HCT116 (cell line): ENCODE results near the gene CDH23. TPM values are rescaled to one million over a fixed set of nuclear protein-coding genes. Genes with fewer than 3 reads are reported as not detected.

ENCODE experiments used
- ATAC-seq: fragments of 200-7000 bp; cut with Tn5 transposase; 2 replicates; pipeline ENCODE4 v1.9.1; 2020; ENCODE audit warnings: mild to moderate bottlenecking, moderate library complexity
- BruUV-seq: library from RNA; stranded (reverse); fragments of 400-500 nt; replicated peaks from 2 replicates; lab custom pipeline; 2021; lab: Mats Ljungman, UMichigan
- CTCF ChIA-PET: fragments of 300-600 bp; sonication (Branson Sonifier 250); formaldehyde crosslinking; loops from one replicate; lab custom pipeline; 2021; ENCODE audit warnings: antibody characterized with exemption; lab: Charles Lee
- POLR2A ChIA-PET: fragments of 300-600, 350-600 bp; sonication (Branson Sonifier 250); formaldehyde crosslinking; loops from one replicate; lab custom pipeline; 2021; ENCODE audit warnings: antibody characterized with exemption; lab: Charles Lee
- RAD21 ChIA-PET, 2 experiments: fragments of 300-600 bp; sonication (Branson Sonifier 250); formaldehyde crosslinking; loops; one replicate each; lab custom pipeline; 2023; ENCODE audit warnings: low total read pairs in 2 of 2; ENCODE audit not compliant: uncharacterized antibody in 2 of 2, unreplicated experiment in 2 of 2, low non-redundant PET in 1 of 2; lab: Charles Lee
- DNase-seq: peaks from one replicate; pipeline ENCODE4 v3.0.0-alpha.2; 2010; ENCODE audit warnings: low read depth, low spot score
- H2AFZ ChIP-seq: fragments of 200-600 bp; shearing (Covaris generic), sonication (generic); 2 replicates; pipeline ENCODE4 v1.6.1; 2017; ENCODE audit warnings: low read depth, mixed run types, mixed read lengths, antibody characterized with exemption, low read length; ENCODE audit not compliant: poor library complexity, severe bottlenecking
- H3K27ac ChIP-seq: 2 replicates; pipeline ENCODE4 v1.5.1; 2012; ENCODE audit warnings: low read depth, low read length
- H3K27me3 ChIP-seq: fragments of 200-600 bp; sonication (generic); 2 replicates; pipeline ENCODE4 v1.6.1; 2016; ENCODE audit warnings: mixed run types, low read length, mixed read lengths; ENCODE audit not compliant: insufficient read depth
- H3K36me3 ChIP-seq, 2 experiments: fragments of 200-500 bp in 1 of 2; fragments of 200-600 bp in 1 of 2; sonication (Bioruptor generic) in 1 of 2; sonication (generic) in 1 of 2; 2 replicates each; pipeline versions ENCODE4 v1.5.1 to v1.6.1; 2014 to 2016; ENCODE audit warnings: low read length in 2 of 2, inconsistent platforms in 1 of 2, mixed read lengths in 1 of 2, mixed run types in 1 of 2; ENCODE audit not compliant: insufficient read depth in 2 of 2, control insufficient read depth in 1 of 2
- H3K4me1 ChIP-seq, 2 experiments: fragments of 200-600 bp in 1 of 2; sonication (generic) in 1 of 2; 2 replicates each; pipeline versions ENCODE4 v1.5.1 to v1.6.1; 2012 to 2017; ENCODE audit warnings: low read length in 2 of 2, inconsistent platforms in 1 of 2, mild to moderate bottlenecking in 1 of 2, mixed read lengths in 1 of 2, mixed run types in 1 of 2, moderate library complexity in 1 of 2; ENCODE audit not compliant: insufficient read depth in 2 of 2, control insufficient read depth in 1 of 2
- H3K4me2 ChIP-seq: fragments of 200-600 bp; sonication (generic); 2 replicates; pipeline ENCODE4 v1.6.1; 2017; ENCODE audit warnings: mixed run types, low read length, mixed read lengths
- H3K4me3 ChIP-seq, 2 experiments: fragments of 200-600 bp in 1 of 2; sonication (generic) in 1 of 2; replicated peaks in 1 of 2; 2 replicates each; pipeline ENCODE4 v1.5.1; 2011 to 2016; ENCODE audit warnings: low read length in 2 of 2, control low read depth in 1 of 2, low read depth in 1 of 2, mild to moderate bottlenecking in 1 of 2, mixed read lengths in 1 of 2, mixed run types in 1 of 2
- H3K79me2 ChIP-seq: fragments of 200-600 bp; sonication (generic); 2 replicates; pipeline ENCODE4 v1.6.1; 2017; ENCODE audit warnings: mild to moderate bottlenecking, mixed run types, low read length, moderate library complexity, mixed read lengths; ENCODE audit not compliant: insufficient read depth
- H3K9ac ChIP-seq: fragments of 200-600 bp; sonication (generic); 2 replicates; pipeline ENCODE4 v1.6.1; 2016; ENCODE audit warnings: low read length, mixed read lengths
- H3K9me2 ChIP-seq: fragments of 200-600 bp; sonication (generic), shearing (Covaris generic); 2 replicates; pipeline ENCODE4 v1.6.1; 2017; ENCODE audit warnings: mixed run types, mild to moderate bottlenecking, moderate library complexity; ENCODE audit not compliant: insufficient read depth
- H3K9me3 ChIP-seq, 2 experiments: fragments of 200-500 bp in 1 of 2; fragments of 200-600 bp in 1 of 2; sonication (Bioruptor generic) in 1 of 2; sonication (generic) in 1 of 2; 2 replicates each; pipeline ENCODE4 v1.6.1; 2014 to 2017; ENCODE audit warnings: low read length in 2 of 2, mixed read lengths in 2 of 2, inconsistent platforms in 1 of 2, low read depth in 1 of 2, mild to moderate bottlenecking in 1 of 2, mixed run types in 1 of 2, moderate library complexity in 1 of 2; ENCODE audit not compliant: control insufficient read depth in 1 of 2, insufficient read depth in 1 of 2
- H4K20me1 ChIP-seq: fragments of 200-600 bp; sonication (generic), shearing (Covaris generic); 2 replicates; pipeline ENCODE4 v1.6.1; 2017; ENCODE audit warnings: mixed run types, mild to moderate bottlenecking, moderate library complexity; ENCODE audit not compliant: insufficient read depth
- ATF3 ChIP-seq: IDR thresholded peaks from 2 replicates; pipeline ENCODE4 v1.6.1; 2012
- CEBPB ChIP-seq: IDR thresholded peaks from 2 replicates; pipeline ENCODE4 v1.6.1; 2012; ENCODE audit warnings: low read depth
- EGR1 ChIP-seq: IDR thresholded peaks from 2 replicates; pipeline ENCODE4 v1.6.1; 2012; ENCODE audit warnings: low read depth
- POLR2AphosphoS5 ChIP-seq: IDR thresholded peaks from 2 replicates; pipeline ENCODE4 v1.6.1; 2011; ENCODE audit warnings: mild to moderate bottlenecking, low read depth, low read length, moderate library complexity
- REST ChIP-seq: IDR thresholded peaks from 2 replicates; pipeline ENCODE4 v1.6.1; 2012; ENCODE audit warnings: low read depth
- SIN3A ChIP-seq: IDR thresholded peaks from 2 replicates; pipeline ENCODE4 v1.6.1; 2012; ENCODE audit warnings: low read depth
- SP1 ChIP-seq: IDR thresholded peaks from 2 replicates; pipeline ENCODE4 v1.6.1; 2012; ENCODE audit warnings: low read depth
- SRF ChIP-seq: IDR thresholded peaks from 2 replicates; pipeline ENCODE4 v1.6.1; 2012; ENCODE audit warnings: low read depth
- ZNF274 ChIP-seq: fragments of 200-500 bp; sonication (Bioruptor generic); IDR thresholded peaks from 2 replicates; pipeline ENCODE4 v1.6.1; 2014; ENCODE audit warnings: mild to moderate bottlenecking, low read depth, low read length, inconsistent platforms
- intact Hi-C: fragments of 100-400 bp; cut with micrococcal nuclease; formaldehyde crosslinking; loops from 2 replicates; pipeline ENCODE4 v1.10.0; 2022
- total RNA-seq: library from RNA; stranded (reverse); gene quantifications from one replicate; pipeline ENCODE4 v1.2.1, GENCODE V29; 2021; ENCODE audit not compliant: unreplicated experiment
- TF ChIP-seq, protein P1 (sequence below), 3 experiments: fragments of 200-600 bp in 1 of 3; sonication (generic) in 1 of 3; IDR thresholded peaks in 2 of 3; conservative IDR thresholded peaks in 1 of 3; 2 replicates each; pipeline ENCODE4 v1.5.1; 2012 to 2017; ENCODE audit warnings: low read depth in 2 of 3, low read length in 2 of 3, antibody characterized with exemption in 1 of 3, borderline replicate concordance in 1 of 3, control low read depth in 1 of 3, mild to moderate bottlenecking in 1 of 3, mixed read lengths in 1 of 3, mixed run types in 1 of 3, moderate library complexity in 1 of 3; ENCODE audit not compliant: insufficient read depth in 1 of 3
- TF ChIP-seq, protein P2 (sequence below): IDR thresholded peaks from 2 replicates; pipeline ENCODE4 v1.6.1; 2012
- TF ChIP-seq, protein P3 (sequence below): IDR thresholded peaks from 2 replicates; pipeline ENCODE4 v1.6.1; 2011; ENCODE audit warnings: mild to moderate bottlenecking, low read length, moderate library complexity; ENCODE audit not compliant: insufficient replicate concordance; ENCODE audit errors: extremely low read depth

CDH23 gene
- total RNA-seq, 1 experiment from 2014 or later, result not detected

DNA sequence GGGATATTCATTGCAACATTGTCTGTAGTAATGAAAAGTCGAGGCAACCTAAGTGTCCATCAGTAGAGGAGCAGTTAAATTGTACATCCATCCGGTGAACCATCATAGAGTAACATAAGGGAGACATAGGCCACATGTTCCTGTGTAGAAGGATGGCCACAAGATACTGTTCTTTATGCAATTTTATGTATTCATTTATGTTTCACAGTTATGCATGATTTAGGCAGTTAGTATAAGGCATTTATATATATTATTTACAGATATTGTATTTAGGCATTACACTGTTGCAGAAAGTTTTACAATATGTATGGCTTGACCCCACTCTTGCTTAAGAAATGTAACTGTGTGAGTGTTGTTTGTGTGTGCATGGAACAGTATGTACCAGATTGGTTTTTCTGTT lies 36.0 kb upstream of the CDH23 start:
- Histone ChIP-seq H3K4me2 (no peak overlapping the region), H3K9me3 (no peaks in the 10 kb centered on the region), H3K4me3 (no peak overlapping the region), H3K27me3 (no peaks in the 10 kb centered on the region), H3K27ac (no peak overlapping the region), H3K9ac (no peak overlapping the region), H3K79me2 (no peaks in the 10 kb centered on the region), H3K9me2 (no peaks in the 10 kb centered on the region), H2AFZ (no peak overlapping the region), H3K4me1 (peaks cover 18 to 19% of the 10 kb centered on the region in 2 experiments), H4K20me1 (no peaks in the 10 kb centered on the region), H3K36me3 (no peaks in the 10 kb centered on the region; a peak in 1 of 4 replicates)
- ChIA-PET RAD21 (no interaction called here), POLR2A (no interaction called here), CTCF (interaction anchor here (1.5 kb wide), 1 partner anchor 16 kb away, joined by 3 read pairs; no protein-coding TSS in a partner anchor)
- intact Hi-C loops, result no loop called here
- no peak for TF ChIP-seq ZNF274
- no peak for TF ChIP-seq SP1
- no peak for TF ChIP-seq REST
- TF ChIP-seq, protein P1, sequence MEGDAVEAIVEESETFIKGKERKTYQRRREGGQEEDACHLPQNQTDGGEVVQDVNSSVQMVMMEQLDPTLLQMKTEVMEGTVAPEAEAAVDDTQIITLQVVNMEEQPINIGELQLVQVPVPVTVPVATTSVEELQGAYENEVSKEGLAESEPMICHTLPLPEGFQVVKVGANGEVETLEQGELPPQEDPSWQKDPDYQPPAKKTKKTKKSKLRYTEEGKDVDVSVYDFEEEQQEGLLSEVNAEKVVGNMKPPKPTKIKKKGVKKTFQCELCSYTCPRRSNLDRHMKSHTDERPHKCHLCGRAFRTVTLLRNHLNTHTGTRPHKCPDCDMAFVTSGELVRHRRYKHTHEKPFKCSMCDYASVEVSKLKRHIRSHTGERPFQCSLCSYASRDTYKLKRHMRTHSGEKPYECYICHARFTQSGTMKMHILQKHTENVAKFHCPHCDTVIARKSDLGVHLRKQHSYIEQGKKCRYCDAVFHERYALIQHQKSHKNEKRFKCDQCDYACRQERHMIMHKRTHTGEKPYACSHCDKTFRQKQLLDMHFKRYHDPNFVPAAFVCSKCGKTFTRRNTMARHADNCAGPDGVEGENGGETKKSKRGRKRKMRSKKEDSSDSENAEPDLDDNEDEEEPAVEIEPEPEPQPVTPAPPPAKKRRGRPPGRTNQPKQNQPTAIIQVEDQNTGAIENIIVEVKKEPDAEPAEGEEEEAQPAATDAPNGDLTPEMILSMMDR (IDR thresholded peaks at IDR 0.05 in 2 of 3, conservative IDR thresholded peaks at IDR 0.05 in 1 of 3; ENCODE audit: borderline replicate concordance in 1 of 3, insufficient read depth in 1 of 3, low read depth in 2 of 3, low read length in 2 of 3), result no peak
- no peak for TF ChIP-seq EGR1
- TF ChIP-seq CEBPB, result no peak
- TF ChIP-seq, protein P2, sequence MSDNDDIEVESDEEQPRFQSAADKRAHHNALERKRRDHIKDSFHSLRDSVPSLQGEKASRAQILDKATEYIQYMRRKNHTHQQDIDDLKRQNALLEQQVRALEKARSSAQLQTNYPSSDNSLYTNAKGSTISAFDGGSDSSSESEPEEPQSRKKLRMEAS, result no peak
- no peak for TF ChIP-seq ATF3
- TF ChIP-seq, protein P3, sequence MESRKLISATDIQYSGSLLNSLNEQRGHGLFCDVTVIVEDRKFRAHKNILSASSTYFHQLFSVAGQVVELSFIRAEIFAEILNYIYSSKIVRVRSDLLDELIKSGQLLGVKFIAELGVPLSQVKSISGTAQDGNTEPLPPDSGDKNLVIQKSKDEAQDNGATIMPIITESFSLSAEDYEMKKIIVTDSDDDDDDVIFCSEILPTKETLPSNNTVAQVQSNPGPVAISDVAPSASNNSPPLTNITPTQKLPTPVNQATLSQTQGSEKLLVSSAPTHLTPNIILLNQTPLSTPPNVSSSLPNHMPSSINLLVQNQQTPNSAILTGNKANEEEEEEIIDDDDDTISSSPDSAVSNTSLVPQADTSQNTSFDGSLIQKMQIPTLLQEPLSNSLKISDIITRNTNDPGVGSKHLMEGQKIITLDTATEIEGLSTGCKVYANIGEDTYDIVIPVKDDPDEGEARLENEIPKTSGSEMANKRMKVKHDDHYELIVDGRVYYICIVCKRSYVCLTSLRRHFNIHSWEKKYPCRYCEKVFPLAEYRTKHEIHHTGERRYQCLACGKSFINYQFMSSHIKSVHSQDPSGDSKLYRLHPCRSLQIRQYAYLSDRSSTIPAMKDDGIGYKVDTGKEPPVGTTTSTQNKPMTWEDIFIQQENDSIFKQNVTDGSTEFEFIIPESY, result no peak
- TF ChIP-seq SIN3A, result no peak
- TF ChIP-seq SRF, result no peak
- TF ChIP-seq POLR2AphosphoS5, result no peak
- BruUV-seq, result no TSS peak
- no peak for DNase-seq
- ATAC-seq, result no peak
